ENCODE data around the gene ADGRF5.
A peak's percentile ranks its signal among the peaks of the same experiment; 100 is the strongest.
"Not testable (repeated sequence)": the region's sequence is repeated elsewhere in the genome, so short reads cannot be mapped to it uniquely, and the experiment has no call there.

DNA sequence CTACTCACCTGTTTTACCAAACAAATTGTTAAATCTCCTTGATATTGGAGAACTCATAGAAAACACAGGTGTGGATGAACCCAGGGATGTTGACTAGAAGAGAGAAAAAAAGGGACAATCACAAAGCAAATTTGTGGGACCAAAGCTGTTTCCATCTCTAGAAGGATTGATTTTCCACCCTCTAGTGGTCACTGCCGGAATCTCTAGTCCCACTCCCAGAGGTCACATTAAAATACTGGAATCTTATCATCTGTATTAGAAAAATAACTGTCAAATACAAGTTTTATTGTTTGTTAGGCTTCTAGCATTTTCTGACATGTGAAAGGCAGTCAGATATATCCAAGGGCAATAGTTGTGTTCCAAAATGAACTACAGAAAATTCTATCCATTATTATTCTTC is 65.8 kb downstream of the ADGRF5 start:
- peak; percentile 83 for TF ChIP-seq CTCF (conservative IDR thresholded peaks at IDR 0.05)
- not testable (repeated sequence) for TF ChIP-seq EZH2 (IDR thresholded peaks at IDR 0.05; ENCODE audit: low read depth)
